Transverse colon (tissue), 4 donors: ENCODE measurements around the gene FTCD.

Experiments
- CTCF ChIP-seq, 5 experiments: fragments of 200-600 bp in 3 of 5; fragments of 450-650 bp in 2 of 5; sonication (generic) in 3 of 5; IDR thresholded peaks; 1 replicate in 2 of 5; 2 replicates in 3 of 5; pipeline ENCODE4 v1.5.1; 2016 to 2017; ENCODE audit warnings: antibody characterized with exemption in 5 of 5, inconsistent platforms in 3 of 5, mild to moderate bottlenecking in 2 of 5, moderate library complexity in 1 of 5
- EP300 ChIP-seq: sonication (generic); formaldehyde crosslinking; IDR thresholded peaks from one replicate; pipeline ENCODE4 v1.6.1; 2017; ENCODE audit warnings: antibody characterized with exemption, low read depth
- POLR2AphosphoS5 ChIP-seq, 3 donors: sonication (generic); formaldehyde crosslinking; IDR thresholded peaks; one replicate each; pipeline ENCODE4 v1.6.1; 2016; ENCODE audit warnings: antibody characterized with exemption in 3 of 3

GRCh38 chr21:46182548-46183336, 27.4 kb upstream of the FTCD start:
- TF ChIP-seq CTCF (IDR thresholded peaks at IDR 0.05): no peak
- TF ChIP-seq POLR2AphosphoS5 (IDR thresholded peaks at IDR 0.05): no peak
- TF ChIP-seq EP300: no peak
